ENCODE results near the gene CCL19. TPM values are rescaled to one million over a fixed set of nuclear protein-coding genes. Genes with fewer than 3 reads are reported as not detected.

The CCL19 gene
- total RNA-seq, 5 donors from 2014 or later (not counting 1 experiment from before 2014, with no cell fraction given), result not detected

GRCh38 chr9:34665381-34666250 lies 25.5 kb downstream of the CCL19 start:
- H3K27me3 Mint-ChIP-seq, result no peaks in the 10 kb centered on the region
- DNase-seq, result peak; percentile 66 to 95 (median 87)
- H3K4me1 Mint-ChIP-seq, result peaks cover 47 to 60% (median 47%) of the 10 kb centered on the region in 3 donors
- H3K4me3 Mint-ChIP-seq, result peak overlapping the region; percentile 82 to 90 (median 86)
- no peaks in the 10 kb centered on the region for H3K9me3 ChIP-seq
- H3K36me3 Mint-ChIP-seq, result peaks cover 34% of the 10 kb centered on the region
- 5% methylated on average over 39 of the region's 55 CpGs for WGBS (ENCODE audit: insufficient coverage)
- CTCF ChIA-PET, result interaction anchor here (0.7 to 4.4 kb wide), 10 partner anchors 19 to 289 kb away, joined by 3 to 39 read pairs (median 5); partner anchors contain the start of genes DCTN3 (in 1 of the 2), GALT (in 1 of the 2), MYORG (in 1 of the 2) and RPP25L (in 1 of the 2)
- H3K27ac Mint-ChIP-seq, result peak overlapping the region; percentile 87 to 88
- POLR2A ChIA-PET, result interaction anchor here (0.5 to 1.3 kb wide), 4 partner anchors 19 to 432 kb away, joined by 3 to 5 read pairs (median 4); partner anchors contain the start of genes GALT (in 1 of the 2) and SIGMAR1 (in 1 of the 2)
- H3K4me1 ChIP-seq (ENCODE audit: control insufficient read depth in 1 of 2, extremely low read depth in 1 of 2, insufficient read depth in 2 of 2, low read length in 2 of 2), result peaks cover 19 to 52% of the 10 kb centered on the region in 2 experiments
- peak overlapping the region; percentile 97 for H3K27ac ChIP-seq (ENCODE audit: low read length)
- H3K36me3 ChIP-seq (ENCODE audit: control insufficient read depth in 2 of 2, extremely low read depth in 1 of 2, insufficient read depth in 1 of 2, low read length in 1 of 2), result peaks cover 6 to 11% of the 10 kb centered on the region in 2 donors
- ATAC-seq (replicated peaks in 1 of 4), result peak; percentile 80 to 88 (median 84)
- H3K4me3 ChIP-seq (ENCODE audit: control insufficient read depth in 1 of 2, extremely low read depth in 1 of 2, low read length in 1 of 2), result peak overlapping the region; percentile 71 to 80
- H3K27me3 ChIP-seq (replicated peaks in 1 of 2; ENCODE audit: control insufficient read depth in 2 of 2, extremely low read depth in 1 of 2, insufficient read depth in 2 of 2, low read length in 1 of 2), result no peaks in the 10 kb centered on the region
- peaks cover 8 to 16% (median 10%) of the 10 kb centered on the region in 3 donors for H3K9me3 Mint-ChIP-seq

GRCh38 chr9:34665067-34665380 lies 26.1 kb downstream of the CCL19 start:
- peak; percentile 21 to 40 (median 28) for ATAC-seq (replicated peaks in 1 of 4)
- H3K4me1 Mint-ChIP-seq, result peaks cover 47 to 63% (median 47%) of the 10 kb centered on the region in 3 donors

DNA sequence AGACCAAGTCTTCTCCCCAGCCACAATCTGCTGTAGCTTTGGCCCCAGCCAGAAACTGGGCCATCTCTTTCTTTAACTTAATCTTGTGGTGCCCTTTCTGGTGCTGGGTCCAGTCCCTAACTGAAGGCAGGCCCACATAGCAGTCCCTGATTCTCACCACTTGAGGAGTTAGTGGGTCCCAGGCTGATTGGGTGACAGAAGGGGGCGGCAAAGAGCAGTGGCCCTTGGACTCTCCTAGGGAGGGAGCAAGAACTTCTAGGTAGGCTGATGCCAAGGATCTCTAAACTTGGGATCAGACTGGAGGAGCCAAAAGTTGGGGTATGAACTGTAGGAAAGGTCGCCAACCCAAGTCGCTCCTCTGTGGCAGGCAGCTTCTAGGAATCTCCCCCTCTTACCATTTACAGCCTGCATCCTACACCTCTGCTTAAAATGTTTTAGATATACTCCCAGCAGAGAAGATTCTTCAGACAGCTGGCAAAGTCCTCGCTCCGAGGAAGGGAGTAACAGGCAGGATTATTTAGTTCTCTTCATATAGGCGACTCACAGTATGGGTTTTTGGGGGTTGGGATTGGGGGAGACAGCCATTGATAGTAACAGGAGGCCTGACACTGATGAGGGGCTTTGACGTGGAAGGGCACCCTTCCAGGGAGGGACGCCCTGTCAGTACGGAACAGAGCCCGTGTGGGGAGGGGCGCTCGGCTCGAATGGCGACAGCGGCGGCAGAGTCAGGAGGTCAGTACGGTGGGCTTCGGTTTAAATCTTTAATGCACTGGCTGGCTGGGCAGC lies 26.6 kb downstream of the CCL19 start:
- Histone ChIP-seq H3K4me1 (ENCODE audit: control insufficient read depth in 1 of 2, extremely low read depth in 1 of 2, insufficient read depth in 2 of 2, low read length in 2 of 2) (peaks cover 19 to 52% of the 10 kb centered on the region in 2 experiments), H3K36me3 (ENCODE audit: control insufficient read depth in 2 of 2, extremely low read depth in 1 of 2, insufficient read depth in 1 of 2, low read length in 1 of 2) (peaks cover 15 to 16% of the 10 kb centered on the region in 2 donors), H3K9me3 (no peaks in the 10 kb centered on the region), H3K27ac (ENCODE audit: low read length) (peak overlapping the region; percentile 87), H3K4me3 (ENCODE audit: control insufficient read depth in 1 of 2, extremely low read depth in 1 of 2, low read length in 1 of 2) (peak overlapping the region; percentile 55 to 80), H3K27me3 (replicated peaks in 1 of 2; ENCODE audit: control insufficient read depth in 2 of 2, extremely low read depth in 1 of 2, insufficient read depth in 2 of 2, low read length in 1 of 2) (no peaks in the 10 kb centered on the region)
- ATAC-seq (replicated peaks in 1 of 4) (peak; percentile 18 to 37 (median 36)), DNase-seq (peak; percentile 22 to 84 (median 67))
- no peaks in the 10 kb centered on the region for H3K27me3 Mint-ChIP-seq
- peaks cover 33% of the 10 kb centered on the region for H3K36me3 Mint-ChIP-seq
- H3K4me3 Mint-ChIP-seq, result peak overlapping the region; percentile 82 to 90 (median 86)
- H3K9me3 Mint-ChIP-seq, result peaks cover 4 to 7% (median 6%) of the 10 kb centered on the region in 3 donors
- ChIA-PET POLR2A (interaction anchor here in 1 of 2 donors (0.6 to 1.3 kb wide), 3 partner anchors 18 to 389 kb away, joined by 3 to 5 read pairs (median 4); partner anchors contain the start of genes GALT and SIGMAR1), CTCF (interaction anchor here (1.0 to 4.4 kb wide), 8 partner anchors 17 to 44 kb away, joined by 3 to 39 read pairs (median 5); partner anchors contain the start of genes DCTN3 (in 1 of the 2), GALT (in 1 of the 2) and SIGMAR1 (in 1 of the 2))
- peak overlapping the region; percentile 94 to 97 for H3K27ac Mint-ChIP-seq
- WGBS (ENCODE audit: insufficient coverage), result 18% methylated on average over 14 of the region's 18 CpGs
- H3K4me1 Mint-ChIP-seq, result peaks cover 47 to 63% (median 47%) of the 10 kb centered on the region in 3 donors

More at GRCh38 chr9:34665067-34665380, 26.1 kb downstream of the CCL19 start:
- Mint-ChIP-seq H3K36me3 (peaks cover 37% of the 10 kb centered on the region), H3K4me3 (peak overlapping the region; percentile 82 to 90 (median 86)), H3K27me3 (no peaks in the 10 kb centered on the region), H3K9me3 (peaks cover 4 to 12% (median 10%) of the 10 kb centered on the region in 3 donors), H3K27ac (peak overlapping the region; percentile 94 to 97)
- Histone ChIP-seq H3K4me3 (ENCODE audit: control insufficient read depth in 1 of 2, extremely low read depth in 1 of 2, low read length in 1 of 2) (peak overlapping the region; percentile 55 to 80), H3K27me3 (replicated peaks in 1 of 2; ENCODE audit: control insufficient read depth in 2 of 2, extremely low read depth in 1 of 2, insufficient read depth in 2 of 2, low read length in 1 of 2) (no peaks in the 10 kb centered on the region), H3K4me1 (ENCODE audit: control insufficient read depth in 1 of 2, extremely low read depth in 1 of 2, insufficient read depth in 2 of 2, low read length in 2 of 2) (peaks cover 19 to 52% of the 10 kb centered on the region in 2 experiments), H3K9me3 (no peaks in the 10 kb centered on the region), H3K27ac (ENCODE audit: low read length) (peak overlapping the region; percentile 87), H3K36me3 (ENCODE audit: control insufficient read depth in 2 of 2, extremely low read depth in 1 of 2, insufficient read depth in 1 of 2, low read length in 1 of 2) (peaks cover 12 to 14% of the 10 kb centered on the region in 2 donors)
- WGBS (ENCODE audit: insufficient coverage), result 3% methylated on average over 24 of the region's 26 CpGs
- peak in 1 of 35 experiments; percentile 18 for DNase-seq
- CTCF ChIA-PET, result interaction anchor here (0.7 to 4.4 kb wide), 9 partner anchors 18 to 288 kb away, joined by 3 to 39 read pairs (median 5); partner anchors contain the start of genes DCTN3 (in 1 of the 2), GALT (in 1 of the 2), MYORG (in 1 of the 2) and RPP25L (in 1 of the 2)
- POLR2A ChIA-PET, result interaction anchor here in 1 of 2 donors (1.0 to 1.3 kb wide), 2 partner anchors 18 to 27 kb away, joined by 3 to 5 read pairs; partner anchors contain the start of genes GALT and SIGMAR1

- H3K9me3 ChIP-seq, result no peaks in the 10 kb centered on the region
- Mint-ChIP-seq H3K27me3 (no peaks in the 10 kb centered on the region), H3K4me3 (peak overlapping the region; percentile 18 to 86 (median 28)), H3K4me1 (peaks cover 47 to 63% (median 47%) of the 10 kb centered on the region in 3 donors), H3K36me3 (peaks cover 21% of the 10 kb centered on the region), H3K9me3 (no peaks in the 10 kb centered on the region), H3K27ac (peak overlapping the region; percentile 94 to 97)
- no peak overlapping the region for H3K4me3 ChIP-seq (ENCODE audit: control insufficient read depth in 1 of 2, extremely low read depth in 1 of 2, low read length in 1 of 2)
- no peaks in the 10 kb centered on the region for H3K27me3 ChIP-seq (replicated peaks in 1 of 2; ENCODE audit: control insufficient read depth in 2 of 2, extremely low read depth in 1 of 2, insufficient read depth in 2 of 2, low read length in 1 of 2)
- H3K36me3 ChIP-seq (ENCODE audit: control insufficient read depth in 2 of 2, extremely low read depth in 1 of 2, insufficient read depth in 1 of 2, low read length in 1 of 2), result peaks cover 15 to 19% of the 10 kb centered on the region in 2 donors
- POLR2A ChIA-PET, result interaction anchor here in 1 of 2 donors (1.0 kb wide), 1 partner anchor 26 kb away, joined by 3 read pairs; the partner anchor contains the start of gene SIGMAR1
- peak in 6 of 35 experiments; percentile 6 to 61 (median 28) for DNase-seq
- peak in 3 of 4 experiments; percentile 3 to 21 (median 8) for ATAC-seq (replicated peaks in 1 of 4)
- CTCF ChIA-PET, result interaction anchor here (1.0 to 4.4 kb wide), 6 partner anchors 16 to 43 kb away, joined by 3 to 39 read pairs (median 4); partner anchors contain the start of genes DCTN3 (in 1 of the 2), GALT (in 1 of the 2) and SIGMAR1 (in 1 of the 2)
- H3K27ac ChIP-seq (ENCODE audit: low read length), result peak overlapping the region; percentile 87
- peaks cover 19 to 52% of the 10 kb centered on the region in 2 experiments for H3K4me1 ChIP-seq (ENCODE audit: control insufficient read depth in 1 of 2, extremely low read depth in 1 of 2, insufficient read depth in 2 of 2, low read length in 2 of 2)
Observed at GRCh38 chr9:34663303-34663605, 27.8 kb downstream of the CCL19 start.

- H3K9me3 Mint-ChIP-seq, result no peaks in the 10 kb centered on the region
- peak within 1 kb of the TSS; percentile 18 to 86 (median 28) for H3K4me3 Mint-ChIP-seq
- CTCF ChIA-PET, result interaction anchor here (0.7 to 4.4 kb wide), 8 partner anchors 16 to 438 kb away, joined by 3 to 39 read pairs (median 4); partner anchors contain the start of genes DCTN3 (in 1 of the 2), GALT (in 1 of the 2) and SIGMAR1 (in 1 of the 2)
- H3K27ac Mint-ChIP-seq, result peak within 1 kb of the TSS; percentile 94 to 97
- 94% methylated on average over 2 of the region's 4 CpGs for WGBS (ENCODE audit: insufficient coverage)
- H3K27me3 ChIP-seq (replicated peaks in 1 of 2; ENCODE audit: control insufficient read depth in 2 of 2, extremely low read depth in 1 of 2, insufficient read depth in 2 of 2, low read length in 1 of 2), result no peaks in the 10 kb centered on the region
- POLR2A ChIA-PET, result interaction anchor here in 1 of 2 donors (1.0 kb wide), 1 partner anchor 25 kb away, joined by 3 read pairs; the partner anchor contains the start of gene SIGMAR1
- H3K36me3 ChIP-seq (ENCODE audit: control insufficient read depth in 2 of 2, extremely low read depth in 1 of 2, insufficient read depth in 1 of 2, low read length in 1 of 2), result peaks cover 15 to 19% of the 10 kb centered on the region in 2 donors
- H3K4me1 Mint-ChIP-seq, result peaks cover 47 to 61% (median 47%) of the 10 kb centered on the region in 3 donors
- ATAC-seq (replicated peaks in 1 of 4), result no peak
- H3K4me1 ChIP-seq (ENCODE audit: control insufficient read depth in 1 of 2, extremely low read depth in 1 of 2, insufficient read depth in 2 of 2, low read length in 2 of 2), result peaks cover 19 to 52% of the 10 kb centered on the region in 2 experiments
- no peaks in the 10 kb centered on the region for H3K9me3 ChIP-seq
- no peak for DNase-seq
- no peak within 1 kb of the TSS for H3K4me3 ChIP-seq (ENCODE audit: control insufficient read depth in 1 of 2, extremely low read depth in 1 of 2, low read length in 1 of 2)
- no peaks in the 10 kb centered on the region for H3K27me3 Mint-ChIP-seq
- peak within 1 kb of the TSS; percentile 87 for H3K27ac ChIP-seq (ENCODE audit: low read length)
- peaks cover 19% of the 10 kb centered on the region for H3K36me3 Mint-ChIP-seq
Observed at GRCh38 chr9:34662526-34663302, 28.4 kb downstream of the CCL19 start, which contains the start of gene CCL27. TSS of gene CCL27 (minus strand) at chr9:34662657. CDS start at chr9:34662633, 24 bp downstream.

Measured in T-cell (primary cell).